NCI-H345 treated with DMSO at 0.1 percent for 48 hours (cell line): ENCODE measurements around the gene LRP3.
A peak's percentile ranks its signal among the peaks of the same experiment; 100 is the strongest.
"Not testable (repeated sequence)": the region's sequence is repeated elsewhere in the genome, so short reads cannot be mapped to it uniquely, and the experiment has no call there.

Experiments
- DNase-seq: peaks from one replicate; lab custom pipeline; 2025; ENCODE audit not compliant: unreplicated experiment; lab: John Stamatoyannopoulos, UW

LRP3 gene

GRCh38 chr19:33193865-33194362, at the start of gene LRP3:
LRP3 (plus strand) TSS chr19:33194330; CDS start chr19:33194786, 456 bp downstream.
- peak; percentile 65 for DNase-seq

- no peak for DNase-seq
These were observed 47.9 kb upstream of the LRP3 start for GRCh38 chr19:33146209-33146608.

- no peak for DNase-seq
These were observed 46.6 kb upstream of the LRP3 start for GRCh38 chr19:33147538-33147937.

GRCh38 chr19:33150852-33151518, 43.1 kb upstream of the LRP3 start:
- no peak for DNase-seq

- DNase-seq: no peak
These were observed 42.0 kb upstream of the LRP3 start for GRCh38 chr19:33152176-33152575.

GRCh38 chr19:33152625-33153024, 41.5 kb upstream of the LRP3 start:
- not testable (repeated sequence) for DNase-seq

GRCh38 chr19:33154313-33154712, 39.8 kb upstream of the LRP3 start:
- not testable (repeated sequence) for DNase-seq

- DNase-seq: no peak
These were observed 37.8 kb upstream of the LRP3 start for GRCh38 chr19:33156334-33156733.

- no peak for DNase-seq
These were observed 36.2 kb upstream of the LRP3 start for GRCh38 chr19:33157906-33158305.

- DNase-seq: no peak
These were observed 35.8 kb upstream of the LRP3 start for GRCh38 chr19:33158365-33158764.

GRCh38 chr19:33159149-33159548, 35.0 kb upstream of the LRP3 start:
- no peak for DNase-seq

GRCh38 chr19:33159893-33160292, 34.2 kb upstream of the LRP3 start:
- no peak for DNase-seq

- no peak for DNase-seq
These were observed 32.9 kb upstream of the LRP3 start for GRCh38 chr19:33161201-33161600.

GRCh38 chr19:33163481-33163880, 30.6 kb upstream of the LRP3 start:
- DNase-seq: no peak

- not testable (repeated sequence) for DNase-seq
These were observed 28.1 kb upstream of the LRP3 start for GRCh38 chr19:33166037-33166436.

- no peak for DNase-seq
These were observed 26.7 kb upstream of the LRP3 start for GRCh38 chr19:33167438-33167837.

GRCh38 chr19:33168528-33168927, 25.6 kb upstream of the LRP3 start:
- no peak for DNase-seq

- DNase-seq: no peak
These were observed 22.8 kb upstream of the LRP3 start for GRCh38 chr19:33171222-33171795.

GRCh38 chr19:33171916-33172359, 22.2 kb upstream of the LRP3 start:
- DNase-seq: no peak

GRCh38 chr19:33174186-33174585, 19.9 kb upstream of the LRP3 start:
- DNase-seq: no peak

GRCh38 chr19:33175156-33175782, 18.9 kb upstream of the LRP3 start:
- DNase-seq: no peak
